Adipose tissue (tissue), 3 donors: ENCODE results near the gene PRDM1. TPM values are rescaled to one million over a fixed set of nuclear protein-coding genes. Genes with fewer than 3 reads are reported as not detected.

ENCODE experiments used
- H3K27ac ChIP-seq: one replicate; pipeline ENCODE4 v1.5.1; 2013; ENCODE audit warnings: low read depth, low read length
- WGBS, 3 donors: extraction: QIAGEN DNeasy Blood & Tissue Kit; methylation state at CpG; one replicate each; pipeline ENCODE4 v1.1.7; 2013; 5-methylcytosine and 5-hydroxymethylcytosine counted together
- polyA plus RNA-seq, 3 donors: library from polyadenylated mRNA; stranded (reverse); fragments of 200-250 nt; gene quantifications; one replicate each; pipeline ENCODE4 v1.2.3, GENCODE V29; 2013
- donor health status: healthy with polysubstance abuse.
- donor health status: Bipolar disorder and iron deficiency.
- donor health status: healthy.

Gene PRDM1
- polyA plus RNA-seq, 3 donors, result 0.49 to 3.1 (median 1.5) TPM

DNA sequence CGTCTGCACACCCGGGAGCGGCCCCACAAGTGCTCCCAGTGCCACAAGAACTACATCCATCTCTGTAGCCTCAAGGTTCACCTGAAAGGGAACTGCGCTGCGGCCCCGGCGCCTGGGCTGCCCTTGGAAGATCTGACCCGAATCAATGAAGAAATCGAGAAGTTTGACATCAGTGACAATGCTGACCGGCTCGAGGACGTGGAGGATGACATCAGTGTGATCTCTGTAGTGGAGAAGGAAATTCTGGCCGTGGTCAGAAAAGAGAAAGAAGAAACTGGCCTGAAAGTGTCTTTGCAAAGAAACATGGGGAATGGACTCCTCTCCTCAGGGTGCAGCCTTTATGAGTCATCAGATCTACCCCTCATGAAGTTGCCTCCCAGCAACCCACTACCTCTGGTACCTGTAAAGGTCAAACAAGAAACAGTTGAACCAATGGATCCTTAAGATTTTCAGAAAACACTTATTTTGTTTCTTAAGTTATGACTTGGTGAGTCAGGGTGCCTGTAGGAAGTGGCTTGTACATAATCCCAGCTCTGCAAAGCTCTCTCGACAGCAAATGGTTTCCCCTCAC, 21.0 kb downstream of the PRDM1 start:
- WGBS, 3 donors, result 89 to 90% (median 90%) methylated on average over 14 of the region's 14 CpGs
- no peak overlapping the region for H3K27ac ChIP-seq

DNA sequence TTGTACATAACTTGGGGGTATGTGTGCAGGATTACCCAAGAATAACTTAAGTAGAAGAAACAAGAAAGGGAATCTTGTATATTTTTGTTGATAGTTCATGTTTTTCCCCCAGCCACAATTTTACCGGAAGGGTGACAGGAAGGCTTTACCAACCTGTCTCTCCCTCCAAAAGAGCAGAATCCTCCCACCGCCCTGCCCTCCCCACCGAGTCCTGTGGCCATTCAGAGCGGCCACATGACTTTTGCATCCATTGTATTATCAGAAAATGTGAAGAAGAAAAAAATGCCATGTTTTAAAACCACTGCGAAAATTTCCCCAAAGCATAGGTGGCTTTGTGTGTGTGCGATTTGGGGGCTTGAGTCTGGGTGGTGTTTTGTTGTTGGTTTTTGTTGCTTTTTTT, 22.0 kb downstream of the PRDM1 start:
- WGBS, 3 donors, result 91 to 94% (median 93%) methylated on average over 6 of the region's 6 CpGs
- no peak overlapping the region for H3K27ac ChIP-seq

DNA sequence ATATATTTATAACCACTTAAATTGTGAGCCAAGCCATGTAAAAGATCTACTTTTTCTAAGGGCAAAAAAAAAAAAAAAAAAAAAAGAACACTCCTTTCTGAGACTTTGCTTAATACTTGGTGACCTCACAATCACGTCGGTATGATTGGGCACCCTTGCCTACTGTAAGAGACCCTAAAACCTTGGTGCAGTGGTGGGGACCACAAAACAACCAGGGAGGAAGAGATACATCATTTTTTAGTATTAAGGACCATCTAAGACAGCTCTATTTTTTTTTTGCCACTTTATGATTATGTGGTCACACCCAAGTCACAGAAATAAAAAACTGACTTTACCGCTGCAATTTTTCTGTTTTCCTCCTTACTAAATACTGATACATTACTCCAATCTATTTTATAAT, 22.9 kb downstream of the PRDM1 start:
- 90 to 95% (median 93%) methylated on average over 3 of the region's 3 CpGs for WGBS, 3 donors
- no peak overlapping the region for H3K27ac ChIP-seq

DNA sequence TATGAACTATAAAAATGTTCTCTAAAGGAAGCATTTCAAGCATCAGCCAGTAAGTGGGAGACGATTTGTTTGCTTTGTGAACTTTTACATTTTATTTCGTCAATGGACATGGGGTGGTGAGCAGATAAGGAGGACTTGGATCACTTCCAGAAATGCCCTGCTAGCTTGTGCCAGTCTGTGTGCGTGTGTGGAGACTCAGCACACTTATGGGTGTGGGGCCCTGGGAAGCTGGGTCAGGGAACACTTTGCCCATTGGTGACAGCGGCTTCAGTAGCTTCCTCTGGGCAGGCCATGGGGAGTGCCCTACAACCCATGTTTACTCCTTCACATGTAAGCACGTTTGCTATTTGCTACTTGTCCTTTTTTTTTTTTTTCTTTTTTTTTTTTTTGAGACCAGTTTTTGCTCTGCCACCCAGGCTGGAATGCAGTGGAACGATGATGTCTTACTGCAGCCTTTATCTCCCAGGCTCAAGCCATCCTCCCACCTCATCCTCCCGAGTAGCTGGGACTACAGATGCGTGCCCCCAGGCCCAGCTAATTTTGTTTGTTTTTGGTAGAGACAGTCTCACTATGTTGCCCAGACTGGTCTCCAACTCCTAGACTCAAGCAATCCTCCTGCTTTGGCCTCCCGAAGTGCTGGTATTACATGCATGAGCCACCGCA, 24.2 kb downstream of the PRDM1 start:
- WGBS, 3 donors, result 48 to 80% (median 80%) methylated on average over 10 of the region's 10 CpGs
- no peak overlapping the region for H3K27ac ChIP-seq

DNA sequence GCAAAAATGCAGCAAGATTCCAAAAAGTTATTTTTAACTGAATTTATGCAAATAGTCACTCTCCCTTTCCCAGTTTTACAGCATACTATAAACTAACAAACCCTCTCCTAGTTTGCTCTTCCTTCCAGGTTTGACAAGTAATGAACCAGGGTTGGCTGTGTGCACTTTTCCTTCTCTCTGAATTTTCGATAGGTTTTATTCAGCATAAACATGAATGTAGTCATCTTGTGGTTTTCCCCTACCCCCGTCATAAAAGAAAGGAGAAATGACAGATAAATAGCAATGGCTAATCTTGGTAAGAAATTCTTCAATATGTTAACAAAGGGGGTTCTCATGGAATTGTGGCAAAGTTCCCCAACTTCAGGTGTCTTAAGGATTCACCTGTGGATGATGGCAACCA, 26.3 kb downstream of the PRDM1 start:
- no peak overlapping the region for H3K27ac ChIP-seq
- WGBS, 3 donors, result 51 to 65% (median 53%) methylated on average over 2 of the region's 2 CpGs

DNA sequence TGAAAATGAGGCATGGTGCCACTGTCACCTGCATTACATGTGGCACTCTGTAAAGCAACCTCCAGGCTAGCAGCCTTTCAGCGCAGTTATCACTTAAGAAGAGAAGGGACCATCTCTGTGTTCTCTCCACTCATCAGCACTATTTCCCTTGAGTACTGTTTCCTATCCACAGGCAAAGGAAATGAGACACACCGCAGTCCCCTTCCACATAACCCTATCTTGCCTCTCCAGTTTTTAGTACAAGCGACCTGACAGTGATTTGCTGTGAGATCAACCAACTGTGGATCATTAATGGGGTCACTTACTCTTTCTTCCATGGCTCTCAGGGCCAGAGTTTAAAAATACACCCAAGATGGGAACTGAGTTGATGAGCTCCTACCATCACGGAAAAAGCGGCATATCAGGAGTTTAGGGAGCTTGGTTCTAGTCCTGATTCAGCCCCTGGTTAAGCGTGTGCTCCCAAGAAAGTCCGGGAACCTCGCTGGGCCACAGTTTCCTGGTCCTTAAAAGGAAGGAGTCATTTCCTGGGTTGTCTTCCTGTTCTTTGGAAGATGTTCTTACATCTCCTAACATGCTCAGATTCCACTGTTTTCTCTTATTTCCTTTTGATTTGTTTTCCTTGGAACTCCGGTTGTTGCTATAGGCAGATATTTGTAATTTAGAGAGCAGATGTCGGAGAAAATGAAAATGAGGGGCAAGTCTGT, 27.3 kb downstream of the PRDM1 start:
- H3K27ac ChIP-seq, result no peak overlapping the region
- WGBS, 3 donors, result 63 to 84% (median 66%) methylated on average over 10 of the region's 10 CpGs

DNA sequence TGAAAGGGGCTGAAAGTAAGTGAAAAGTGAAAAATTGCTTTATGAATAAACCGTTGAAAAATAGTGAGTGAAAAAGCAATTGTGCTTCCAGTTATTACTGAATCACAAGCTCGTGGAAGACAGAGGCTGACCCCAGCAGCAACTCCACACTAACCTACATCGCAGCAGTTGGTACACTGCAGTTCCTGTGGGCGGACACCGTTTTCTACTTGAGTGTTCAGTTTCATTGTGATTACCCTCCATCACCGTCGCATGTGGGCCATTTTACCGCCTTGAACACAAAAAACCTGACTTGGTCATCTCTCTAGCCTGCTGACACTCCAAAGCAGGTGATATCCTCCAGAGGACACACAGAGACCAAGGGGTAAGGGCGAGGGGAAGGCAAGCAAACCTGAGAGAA, 28.4 kb downstream of the PRDM1 start:
- WGBS, 3 donors, result 84 to 88% (median 84%) methylated on average over 9 of the region's 9 CpGs
- no peak overlapping the region for H3K27ac ChIP-seq

DNA sequence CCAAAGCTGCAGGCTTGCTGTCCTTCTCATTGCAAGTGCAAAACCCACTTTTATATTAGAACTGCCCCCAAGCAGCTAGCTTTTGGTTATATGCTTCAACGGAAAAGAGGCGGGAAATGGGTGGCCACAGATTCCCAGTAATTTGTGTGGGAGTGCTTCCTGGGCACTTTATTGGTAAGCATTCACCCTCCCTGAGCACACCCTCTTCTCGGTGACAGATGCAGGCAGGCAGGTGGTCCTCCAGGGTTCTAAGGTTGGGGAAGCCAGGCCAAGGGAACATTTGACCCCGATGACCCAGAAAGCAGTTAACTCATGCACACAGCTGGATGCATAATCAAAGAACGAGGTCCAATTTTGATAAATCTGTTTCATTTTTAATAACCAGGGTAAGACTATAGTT, 29.1 kb downstream of the PRDM1 start:
- no peak overlapping the region for H3K27ac ChIP-seq
- WGBS, 3 donors, result 89 to 94% (median 93%) methylated on average over 5 of the region's 5 CpGs

DNA sequence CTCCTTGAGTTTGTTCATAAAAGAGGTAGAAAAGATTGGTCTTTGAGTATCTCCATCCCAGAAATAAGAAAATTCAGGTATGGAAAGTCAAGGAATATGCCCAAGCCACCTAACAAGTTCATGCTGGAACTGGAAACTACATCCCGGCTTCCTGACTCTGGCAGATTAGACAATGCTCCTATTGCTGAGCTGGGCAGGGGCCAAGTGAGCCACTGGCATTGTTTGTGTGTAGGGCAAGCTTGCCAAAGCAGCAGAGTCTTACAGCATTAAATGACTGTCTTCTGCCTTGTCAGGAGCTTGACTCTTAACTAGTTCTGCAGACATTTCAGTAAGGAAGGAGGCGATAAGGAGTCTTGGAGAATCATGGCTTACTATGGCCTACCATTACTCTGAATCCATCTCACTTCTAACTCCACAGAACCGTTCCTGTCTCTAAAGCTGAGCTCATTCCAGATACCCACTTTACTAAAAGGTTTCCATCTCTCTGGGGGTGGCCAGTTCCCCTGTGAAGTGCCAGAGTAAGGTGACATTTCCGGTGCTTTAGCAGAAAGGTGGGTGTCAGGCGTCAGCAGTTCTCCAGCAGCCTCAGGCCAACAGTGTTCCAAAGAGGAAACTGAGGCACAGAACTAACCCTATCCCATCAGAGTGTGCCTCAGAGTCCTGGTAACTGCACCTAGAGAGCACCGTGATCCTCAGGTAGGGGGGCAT, 30.1 kb downstream of the PRDM1 start:
- WGBS, 3 donors, result 78 to 84% (median 81%) methylated on average over 6 of the region's 6 CpGs
- no peak overlapping the region for H3K27ac ChIP-seq

DNA sequence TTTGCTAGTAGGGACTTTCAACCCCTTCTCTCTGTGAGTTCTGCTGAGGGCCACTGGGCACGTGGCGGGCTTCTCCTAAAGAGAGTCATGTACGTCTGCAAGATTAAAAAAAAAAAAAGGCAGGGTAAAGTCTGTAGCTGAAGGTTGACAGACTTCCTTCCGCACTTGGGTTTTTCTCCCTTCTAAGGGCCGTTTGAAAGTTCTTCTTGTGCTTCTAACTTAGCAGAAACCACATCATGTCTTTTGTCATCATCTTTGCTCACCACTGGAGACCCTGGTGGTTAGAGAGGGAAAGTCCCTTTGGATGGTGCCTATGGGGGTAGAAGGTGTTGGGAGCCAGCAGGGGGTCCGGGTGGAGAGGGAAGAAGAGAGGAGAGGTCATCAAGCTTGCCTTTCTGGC, 31.4 kb downstream of the PRDM1 start:
- 48 to 74% (median 48%) methylated on average over 6 of the region's 6 CpGs for WGBS, 3 donors
- H3K27ac ChIP-seq, result no peak overlapping the region

DNA sequence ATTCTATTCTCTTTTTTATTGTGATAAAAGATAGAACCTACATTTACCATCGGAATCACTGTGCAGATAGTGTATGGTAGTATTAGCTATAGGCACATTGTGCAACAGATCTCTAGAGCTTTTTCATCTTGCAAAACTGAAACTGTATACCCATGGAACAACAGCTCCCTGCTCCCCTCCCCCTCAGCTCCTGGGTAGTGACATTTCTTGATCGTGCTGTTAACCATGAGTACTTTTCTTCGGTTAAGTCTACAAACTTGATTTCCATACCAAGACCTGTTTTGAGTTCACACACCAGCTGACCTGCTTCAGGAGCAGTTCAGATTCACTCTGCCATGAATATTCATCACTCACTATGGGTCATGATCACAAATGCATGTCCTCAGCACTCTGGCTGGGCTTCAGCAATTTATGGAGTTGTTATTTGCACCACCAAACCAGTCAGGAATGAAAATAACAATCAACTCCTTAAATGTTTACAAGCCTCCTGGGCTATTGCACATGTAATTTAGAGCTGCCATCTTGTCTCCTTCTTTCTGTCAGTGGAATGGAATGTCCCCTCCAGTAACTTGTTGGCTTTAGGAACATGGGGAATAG, 32.8 kb downstream of the PRDM1 start:
- 66 to 82% (median 73%) methylated on average over 3 of the region's 3 CpGs for WGBS, 3 donors

DNA sequence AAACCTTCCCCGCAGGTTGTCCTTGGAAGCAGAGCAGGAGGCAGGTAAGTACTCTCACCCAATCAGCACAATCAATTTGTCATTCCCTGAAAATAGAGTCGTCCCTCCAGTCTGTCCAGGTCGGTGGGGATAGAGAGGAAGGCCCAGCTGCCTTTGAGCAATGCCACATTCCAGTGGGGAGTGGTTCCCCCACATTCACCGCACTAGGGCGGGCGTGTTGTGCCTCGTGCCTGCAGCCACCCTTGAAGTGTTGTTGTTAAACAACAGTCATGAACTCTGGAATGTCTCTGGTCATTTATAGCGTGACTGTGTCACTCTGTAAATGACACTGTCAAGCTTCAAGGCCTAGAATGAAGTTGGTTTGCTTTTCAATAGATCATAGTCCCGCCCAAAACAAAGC, 33.4 kb downstream of the PRDM1 start:
- H3K27ac ChIP-seq, result no peak overlapping the region
- WGBS, 3 donors, result 56 to 91% (median 83%) methylated on average over 9 of the region's 9 CpGs

More for the DNA sequence above, 32.8 kb downstream of the PRDM1 start:
- no peak overlapping the region for H3K27ac ChIP-seq

DNA sequence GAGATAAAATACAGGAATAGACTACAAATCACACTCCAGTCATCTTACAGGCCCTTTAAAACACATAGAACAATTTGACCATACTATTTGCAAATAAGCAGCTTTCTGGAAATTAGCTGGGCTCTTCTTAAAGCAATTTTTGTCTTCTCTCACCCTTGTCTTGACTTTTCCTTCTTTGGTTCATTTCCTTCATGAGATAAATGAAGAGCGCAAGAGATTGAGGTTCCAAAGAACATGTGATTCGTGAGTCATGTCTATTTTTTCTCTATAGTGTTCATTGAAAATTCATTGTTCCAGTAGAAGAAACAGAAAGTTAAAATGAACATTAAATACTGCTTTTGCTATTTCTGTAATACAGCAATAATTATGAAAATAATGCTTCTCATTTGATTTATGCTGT, 33.9 kb downstream of the PRDM1 start:
- 82 to 88% (median 83%) methylated on average over 2 of the region's 2 CpGs for WGBS, 3 donors
- H3K27ac ChIP-seq, result no peak overlapping the region

DNA sequence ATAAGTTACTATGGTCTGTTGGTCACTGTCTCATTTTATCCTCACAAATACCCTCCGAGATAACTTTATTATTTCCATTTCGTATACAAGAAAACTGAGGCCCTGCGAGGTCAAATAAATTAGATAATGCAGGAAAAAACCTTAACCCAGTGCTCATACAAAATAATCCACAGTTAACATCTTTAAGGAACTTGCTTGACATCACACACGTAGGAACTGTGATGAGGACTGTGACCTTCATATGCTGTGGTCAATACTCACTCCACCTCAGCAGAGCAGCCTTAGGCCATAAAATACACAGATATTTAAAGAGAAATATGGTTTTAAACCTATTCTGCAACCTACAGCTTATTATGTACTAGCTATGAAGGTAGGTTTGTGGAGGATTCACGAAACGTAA, 34.3 kb downstream of the PRDM1 start:
- H3K27ac ChIP-seq, result no peak overlapping the region
- 90 to 95% (median 91%) methylated on average over 6 of the region's 6 CpGs for WGBS, 3 donors

DNA sequence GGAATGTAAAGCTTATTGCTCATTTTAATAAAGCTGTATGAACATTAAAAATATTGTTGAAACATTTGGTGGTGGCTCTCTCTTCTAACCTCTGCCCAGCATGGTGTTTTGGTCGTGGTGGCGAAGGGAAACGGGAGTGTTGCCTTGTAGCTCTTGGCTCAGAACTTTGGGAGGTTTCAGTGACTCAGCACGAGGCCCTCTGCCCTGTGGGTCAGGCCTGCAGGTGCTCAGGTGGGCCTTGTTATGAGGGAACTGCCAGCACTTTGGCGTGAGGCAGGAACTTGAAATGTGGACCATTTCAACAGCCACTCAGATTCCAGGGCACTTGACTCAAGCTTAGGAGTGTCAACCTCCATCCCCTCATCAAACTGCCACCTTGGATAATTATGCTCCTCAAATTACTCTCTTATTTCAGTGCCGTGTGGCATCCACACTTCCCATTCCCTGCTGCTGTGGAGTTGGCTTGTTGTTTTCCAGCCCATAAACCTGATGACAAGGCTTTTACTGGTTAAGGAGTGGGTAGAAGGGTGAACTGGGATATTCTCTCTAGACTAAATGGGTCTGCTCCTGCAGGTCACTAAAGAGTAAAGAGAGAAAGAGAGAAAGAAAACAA, 36.3 kb downstream of the PRDM1 start:
- H3K27ac ChIP-seq, result no peak overlapping the region
- 76 to 78% (median 78%) methylated on average over 6 of the region's 6 CpGs for WGBS, 3 donors

DNA sequence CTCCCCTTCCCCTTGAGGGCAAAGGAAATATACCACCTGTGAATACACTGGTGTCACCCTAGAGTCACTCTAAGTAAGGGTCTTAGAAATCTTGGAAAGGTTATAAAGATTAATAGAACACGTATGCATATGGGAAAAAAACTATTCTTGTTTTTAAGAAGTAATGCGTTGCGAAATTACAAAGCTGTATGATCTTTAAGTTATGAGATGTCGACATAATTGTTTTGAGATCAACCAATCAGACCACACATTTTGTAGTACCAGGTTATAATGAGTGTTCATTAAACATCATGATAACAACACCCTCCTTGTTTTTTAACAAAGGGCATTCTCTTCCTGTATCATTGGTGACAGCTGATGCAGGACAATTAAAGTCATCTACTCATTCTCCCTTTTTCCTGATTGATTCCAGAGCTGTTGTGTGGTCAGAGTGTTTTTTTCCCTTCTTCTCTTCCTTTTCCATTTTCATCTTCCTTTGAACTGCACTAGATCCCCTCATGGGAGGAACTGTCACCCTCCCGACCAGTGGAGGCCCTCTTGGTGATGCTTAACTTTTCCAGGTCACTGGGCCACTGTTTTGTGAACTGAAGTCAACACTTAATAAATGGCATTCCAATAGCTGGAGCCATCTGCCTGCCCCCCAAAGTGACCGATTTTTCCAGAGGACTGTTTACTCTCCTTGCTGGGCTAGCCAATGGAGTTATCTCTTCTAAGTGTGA, 37.0 kb downstream of the PRDM1 start:
- H3K27ac ChIP-seq, result no peak overlapping the region
- 76 to 81% (median 77%) methylated on average over 6 of the region's 6 CpGs for WGBS, 3 donors

DNA sequence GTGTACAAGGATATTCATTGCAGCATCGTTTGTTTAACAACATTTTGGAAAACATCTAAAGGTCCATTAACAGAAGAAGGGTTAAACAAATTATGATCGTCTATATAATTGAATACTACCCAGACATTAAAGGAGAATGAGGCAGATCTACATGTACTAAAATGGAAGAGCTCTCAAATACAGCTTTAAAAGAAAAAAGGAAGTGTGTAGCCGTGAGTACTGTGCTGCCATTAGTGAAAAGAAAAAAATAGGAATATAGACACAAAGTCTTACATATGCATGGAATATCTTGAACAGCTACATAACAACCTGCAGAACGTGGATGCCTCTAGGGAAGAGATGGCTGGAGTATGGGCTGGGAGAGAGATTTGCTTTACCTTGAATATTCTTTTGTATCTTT, 37.9 kb downstream of the PRDM1 start:
- 67 to 75% (median 73%) methylated on average over 4 of the region's 4 CpGs for WGBS, 3 donors
- no peak overlapping the region for H3K27ac ChIP-seq
